Stimulated activated CD8-positive, alpha-beta memory T cell treated with anti-CD3 and anti-CD28 coated beads, Interleukin-7, amount 100 ng/mL, for 4 hours (primary cell): ENCODE results near the gene LRRC38.
"Not testable (repeated sequence)": the region's sequence is repeated elsewhere in the genome, so short reads cannot be mapped to it uniquely, and the experiment has no call there.

Experiments
- DNase-seq, 2 donors: peaks; one replicate each; pipeline ENCODE4 v3.0.0-alpha.2; 2020; ENCODE audit warnings: low read depth in 2 of 2

LRRC38 gene

DNA sequence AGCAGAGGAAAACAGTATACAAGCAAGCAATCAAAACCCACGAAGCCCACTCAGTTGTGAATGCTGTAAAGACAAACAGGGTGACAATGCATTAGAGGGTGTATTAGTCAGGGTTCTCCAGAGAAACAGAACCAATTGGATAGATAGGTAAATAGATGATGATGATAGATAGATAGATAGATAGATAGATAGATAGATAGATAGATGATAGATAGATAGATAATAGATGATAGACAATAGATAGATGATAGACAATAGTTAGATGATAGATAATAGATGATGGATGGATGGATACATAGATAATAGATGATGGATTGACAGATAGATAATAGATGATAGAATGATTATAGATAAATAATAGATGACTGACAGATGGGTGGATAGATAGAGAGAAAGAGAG is 48.3 kb downstream of the LRRC38 start:
- no peak for DNase-seq

DNA sequence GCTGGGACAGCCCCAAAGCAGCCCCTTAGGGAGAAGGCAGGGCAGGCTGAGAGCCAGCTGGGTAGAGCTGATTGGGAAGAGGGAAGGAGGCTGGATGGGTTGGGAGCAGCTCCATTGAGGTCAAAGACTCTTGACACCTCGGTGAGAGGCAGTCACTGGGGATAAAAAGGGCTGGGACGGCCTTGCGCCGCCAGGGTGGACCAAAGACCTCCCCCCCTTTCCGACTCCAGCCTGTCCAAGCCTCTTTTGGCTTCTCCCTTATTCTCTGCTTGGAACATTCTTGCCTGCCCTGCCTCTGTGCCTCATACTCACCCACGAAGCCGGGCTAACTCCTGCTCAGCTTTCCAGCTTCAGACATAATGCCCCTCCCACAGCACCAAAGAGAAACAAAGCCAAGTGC is 51.1 kb downstream of the LRRC38 start:
- DNase-seq, result no peak

DNA sequence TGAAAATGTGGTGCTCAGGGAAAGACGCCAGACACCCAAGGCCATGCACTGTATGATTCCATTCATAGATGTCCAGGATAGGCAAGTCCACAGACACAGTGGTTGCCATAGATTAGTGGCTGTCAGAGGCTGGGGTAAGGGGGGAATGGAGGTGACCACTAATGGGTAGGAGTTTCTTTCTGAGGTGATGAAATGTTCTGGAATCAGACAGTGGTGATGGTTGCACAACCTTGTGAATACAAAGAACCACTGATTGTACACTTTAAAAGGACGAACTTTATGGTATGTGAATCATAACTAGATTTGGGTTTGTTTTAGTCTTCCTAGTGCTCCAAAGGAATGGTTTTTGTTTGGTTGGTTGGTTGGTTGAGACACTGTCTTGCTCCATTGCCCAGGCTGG is 51.8 kb downstream of the LRRC38 start:
- no peak for DNase-seq

DNA sequence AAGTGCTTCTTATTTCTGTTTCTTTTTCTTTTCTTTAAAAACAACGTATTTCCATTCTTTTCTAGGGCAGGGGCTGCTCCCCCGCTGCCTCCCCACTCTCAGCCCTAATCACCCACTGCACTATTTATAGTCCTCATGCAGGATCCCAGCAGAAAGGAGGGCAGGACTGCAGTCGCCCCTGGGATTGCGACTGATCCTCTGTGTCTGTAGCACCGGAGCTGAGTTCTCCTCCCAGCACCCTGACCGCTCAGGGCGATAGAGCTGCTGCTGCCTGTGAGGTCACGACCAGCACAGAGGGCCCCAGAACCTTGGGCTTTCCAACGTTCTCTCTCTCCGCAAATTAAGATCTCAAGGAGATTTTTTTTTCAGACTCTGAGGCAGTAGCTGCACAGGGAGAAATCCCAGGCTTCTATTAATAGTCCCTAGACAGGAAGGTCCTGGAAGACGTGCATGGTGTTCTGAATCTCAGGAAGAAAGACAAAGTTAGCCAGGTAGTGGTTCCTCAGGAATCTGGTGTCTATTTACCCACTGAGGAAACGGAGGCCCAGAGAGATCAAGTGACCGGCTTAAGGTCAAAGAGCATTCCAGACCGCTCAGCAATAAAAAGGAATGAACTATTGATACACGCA is 56.8 kb downstream of the LRRC38 start:
- no peak for DNase-seq

DNA sequence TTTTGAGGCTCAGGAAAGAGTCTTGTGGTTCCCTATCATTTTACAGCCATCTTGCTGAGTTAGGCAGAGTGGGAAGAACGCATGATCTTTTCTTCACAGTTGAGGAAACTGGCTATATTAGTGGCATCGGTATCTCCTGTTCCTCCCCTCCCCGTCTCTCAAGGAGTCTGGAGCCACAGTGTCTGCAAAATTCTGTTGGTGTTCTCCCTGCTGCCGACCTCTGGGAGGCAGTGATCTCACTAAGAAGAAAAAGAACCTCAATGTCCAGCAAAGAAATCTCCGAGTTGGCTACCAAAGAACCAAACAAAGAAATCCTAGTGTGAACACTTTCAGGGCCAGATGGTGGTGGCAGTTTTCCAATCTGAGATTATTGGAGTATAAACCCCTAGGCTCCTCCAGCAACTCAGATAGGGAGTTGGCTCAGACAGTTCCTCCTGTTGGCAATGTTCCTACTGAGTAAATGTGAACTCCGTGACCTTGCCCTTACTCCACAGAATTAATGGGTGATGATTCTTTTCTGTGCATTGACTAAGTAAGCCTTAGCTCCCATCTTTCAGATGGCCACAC is 62.3 kb downstream of the LRRC38 start:
- DNase-seq, result no peak

DNA sequence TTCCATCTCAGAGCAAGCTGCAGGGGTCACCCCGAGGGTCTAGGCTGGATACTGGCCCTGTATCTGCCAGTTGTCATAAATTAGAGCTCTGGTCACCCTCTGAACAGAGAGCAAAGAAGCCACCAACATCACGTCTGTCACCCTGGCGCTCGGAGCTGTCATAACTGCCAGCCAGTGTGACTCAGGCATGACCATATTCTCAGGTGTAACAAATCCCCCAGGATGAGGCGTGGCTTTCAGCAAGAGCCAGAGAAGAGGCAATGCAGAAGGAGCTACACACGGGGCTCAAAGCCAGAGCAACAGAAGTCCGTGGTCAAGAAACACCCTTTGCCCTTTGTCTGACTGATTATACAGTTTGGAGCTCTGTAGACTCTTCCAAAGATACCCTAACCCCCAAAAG is 63.6 kb downstream of the LRRC38 start:
- no peak for DNase-seq

DNA sequence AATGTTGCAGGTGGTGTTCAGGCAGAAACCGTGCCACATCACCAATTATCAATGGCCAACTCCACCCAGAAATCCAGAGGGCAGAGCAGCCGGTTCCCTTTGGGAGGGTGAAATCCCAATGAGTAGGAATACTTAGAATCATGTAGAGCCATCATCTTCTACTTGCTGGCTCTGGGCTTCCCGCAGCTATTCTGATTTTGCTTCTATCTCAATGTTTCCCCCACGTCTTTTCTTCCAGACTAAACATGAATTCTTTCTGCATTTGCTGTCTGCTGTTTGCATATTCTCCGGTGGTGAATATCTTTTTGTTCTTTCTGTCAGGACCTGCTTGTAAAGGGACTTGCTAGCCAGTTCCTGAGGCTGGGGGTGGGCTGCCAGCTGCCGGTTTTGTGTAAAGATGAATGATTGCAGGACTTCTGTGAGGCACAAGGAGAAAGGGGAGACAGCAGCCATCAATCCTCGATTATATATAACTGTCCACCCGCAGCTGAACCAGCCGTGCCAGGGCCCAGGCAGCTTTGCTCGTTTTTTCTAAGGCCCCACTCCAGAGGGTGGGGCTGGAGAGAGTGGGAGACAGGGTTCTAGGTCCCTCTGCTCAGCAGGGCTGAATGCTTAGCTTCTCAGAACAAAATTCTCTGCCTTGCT is 70.3 kb downstream of the LRRC38 start:
- no peak for DNase-seq

DNA sequence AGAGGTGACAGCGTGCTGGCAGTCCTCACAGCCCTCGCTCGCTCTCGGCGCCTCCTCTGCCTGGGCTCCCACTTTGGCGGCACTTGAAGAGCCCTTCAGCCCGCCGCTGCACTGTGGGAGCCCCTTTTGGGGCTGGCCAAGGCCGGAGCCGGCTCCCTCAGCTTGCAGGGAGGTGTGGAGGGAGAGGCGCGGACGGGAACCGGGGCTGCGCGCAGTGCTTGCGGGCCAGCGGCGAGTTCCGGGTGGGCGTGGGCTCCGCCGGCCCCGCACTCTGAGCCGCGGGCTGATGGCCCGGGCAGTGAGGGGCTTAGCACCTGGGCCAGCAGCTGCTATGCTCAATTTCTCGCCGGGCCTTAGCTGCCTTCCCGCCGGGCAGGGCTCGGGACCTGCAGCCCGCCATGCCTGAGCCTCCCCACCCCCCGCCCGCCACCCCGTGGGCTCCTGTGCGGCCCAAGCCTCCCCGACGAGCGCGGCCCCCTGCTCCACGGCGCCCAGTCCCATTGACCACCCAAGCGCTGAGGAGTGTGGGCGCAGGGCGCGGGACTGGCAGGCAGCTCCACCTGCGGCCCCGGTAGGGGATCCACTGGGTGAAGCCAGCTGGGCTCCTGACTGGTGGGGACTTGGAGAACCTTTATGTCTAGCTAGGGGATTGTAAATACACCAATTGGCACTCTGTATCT is 74.6 kb downstream of the LRRC38 start:
- not testable (repeated sequence) for DNase-seq

DNA sequence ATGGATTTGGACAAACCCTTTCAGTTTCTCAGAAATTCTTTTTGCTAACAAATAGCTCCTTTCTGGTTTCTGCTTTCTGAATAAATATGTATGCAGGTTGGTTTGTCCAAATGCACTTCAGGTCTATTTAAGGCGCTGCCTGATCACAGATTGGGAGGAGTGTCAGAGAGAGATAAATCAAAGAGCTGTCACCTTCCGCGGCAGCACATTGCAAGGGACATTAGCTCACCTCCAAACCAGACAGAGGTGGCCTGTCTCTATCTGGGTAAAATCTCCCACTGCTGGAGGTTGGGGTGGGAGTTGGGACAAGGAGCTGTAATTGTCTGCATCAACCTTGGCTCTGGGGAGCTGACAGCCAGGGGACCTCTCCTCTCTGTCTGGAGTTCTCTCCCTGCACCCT is 78.3 kb downstream of the LRRC38 start:
- DNase-seq, result no peak

DNA sequence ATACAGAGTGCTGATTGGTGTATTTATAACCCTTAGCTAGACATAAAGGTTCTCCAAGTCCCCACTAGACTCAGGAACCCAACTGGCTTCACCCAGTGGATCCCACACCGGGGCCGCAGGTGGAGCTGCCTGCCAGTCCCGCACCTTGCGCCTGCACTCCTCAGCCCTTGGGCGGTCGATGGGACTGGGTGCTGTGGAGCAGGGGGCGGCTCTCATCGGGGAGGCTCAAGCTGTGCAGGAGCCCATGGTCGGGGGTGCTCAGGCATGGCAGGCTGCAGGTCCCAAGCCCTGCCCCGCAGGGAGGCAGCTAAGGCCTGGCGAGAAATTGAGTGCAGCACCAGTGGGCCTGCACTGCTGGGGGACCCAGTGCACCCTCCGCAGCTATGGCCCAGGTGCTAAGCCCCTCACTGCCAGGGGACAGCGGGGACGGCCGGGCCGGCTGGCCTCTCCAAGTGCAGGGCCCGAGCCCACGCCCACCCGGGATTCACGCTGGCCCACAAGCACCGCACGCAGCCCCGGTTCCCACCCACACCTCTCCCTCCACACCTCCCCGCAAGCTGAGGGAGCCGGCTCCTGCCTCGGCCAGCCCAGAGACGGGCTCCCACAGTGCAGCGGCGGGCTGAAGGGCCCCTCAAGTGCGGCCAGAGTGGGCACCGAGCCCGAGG is 80.0 kb downstream of the LRRC38 start:
- not testable (repeated sequence) for DNase-seq

DNA sequence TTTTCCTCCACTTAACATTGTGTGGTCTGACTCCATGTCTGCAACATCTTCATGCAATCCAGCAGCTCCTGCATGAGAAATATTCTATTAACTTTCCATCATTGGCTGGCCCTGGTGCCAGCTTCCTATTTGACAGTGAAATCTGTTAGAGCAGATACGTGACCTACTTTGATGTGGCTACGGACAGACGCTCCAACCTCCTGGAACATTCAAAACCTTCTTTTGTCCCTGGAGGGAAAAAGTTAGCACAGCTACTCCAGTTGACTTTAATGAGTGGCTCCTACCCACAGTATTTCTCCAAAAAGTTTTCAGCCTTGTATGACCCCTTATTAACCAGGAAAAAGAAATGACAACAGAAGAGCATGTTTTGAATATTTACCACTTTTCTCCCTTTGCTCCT is 81.6 kb downstream of the LRRC38 start:
- no peak for DNase-seq

DNA sequence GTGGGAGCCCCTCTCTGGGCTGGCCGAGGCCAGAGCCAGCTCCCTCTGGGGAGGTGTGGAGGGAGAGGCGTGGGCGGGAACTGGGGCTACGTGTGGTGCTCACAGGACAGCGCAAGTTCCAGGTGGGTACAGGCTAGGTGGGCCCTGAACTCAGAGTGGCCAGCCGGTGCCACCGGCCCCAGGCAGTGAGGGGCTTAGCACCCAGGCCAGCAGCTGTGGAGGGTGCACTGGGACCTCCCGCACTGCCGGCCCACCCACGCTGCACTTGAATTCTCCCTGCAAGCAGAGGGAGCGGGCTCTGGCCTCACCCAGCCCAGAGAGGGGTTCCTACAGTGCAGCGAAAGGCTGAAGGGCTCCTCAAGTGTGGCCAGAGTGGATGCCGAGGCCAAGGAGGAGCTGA is 83.3 kb downstream of the LRRC38 start:
- no peak for DNase-seq
